CD14-positive monocyte (primary cell): Measurements from ENCODE around the gene COL20A1. TPM values are rescaled to one million over a fixed set of nuclear protein-coding genes. Genes with fewer than 3 reads are reported as not detected.

Experiments
- DNase-seq, 3 donors: peaks; one replicate each; pipeline ENCODE4 v3.0.0-alpha.2; 2011 to 2022
- H2AFZ ChIP-seq: 2 replicates; pipeline ENCODE4 v1.6.0; 2012; ENCODE audit warnings: mild to moderate bottlenecking, low read depth, low read length, inconsistent platforms; ENCODE audit not compliant: insufficient read depth, poor library complexity, severe bottlenecking
- H3K27ac ChIP-seq, 2 donors: 1 replicate in 1 of 2; 2 replicates in 1 of 2; pipeline ENCODE4 v1.5.1; 2012 to 2013; ENCODE audit warnings: low read length in 2 of 2, control low read depth in 1 of 2, inconsistent platforms in 1 of 2, low read depth in 1 of 2, mild to moderate bottlenecking in 1 of 2
- H3K27me3 ChIP-seq, 2 donors: one replicate each; pipeline versions ENCODE4 v1.6.0 to v1.6.1; 2011 to 2013; ENCODE audit warnings: low read length in 2 of 2; ENCODE audit not compliant: control insufficient read depth in 2 of 2, insufficient read depth in 2 of 2
- H3K36me3 ChIP-seq, 2 donors: replicated peaks in 1 of 2; 1 replicate in 1 of 2; 2 replicates in 1 of 2; pipeline versions ENCODE4 v1.5.1 to v1.6.1; 2012 to 2013; ENCODE audit warnings: low read length in 2 of 2, control low read depth in 1 of 2, inconsistent platforms in 1 of 2, mild to moderate bottlenecking in 1 of 2; ENCODE audit not compliant: insufficient read depth in 2 of 2, control insufficient read depth in 1 of 2
- H3K4me1 ChIP-seq, 2 donors: 1 replicate in 1 of 2; 2 replicates in 1 of 2; pipeline versions ENCODE4 v1.5.1 to v1.6.1; 2012 to 2013; ENCODE audit warnings: low read length in 2 of 2, control low read depth in 1 of 2, inconsistent platforms in 1 of 2, mild to moderate bottlenecking in 1 of 2, moderate library complexity in 1 of 2; ENCODE audit not compliant: insufficient read depth in 2 of 2, control insufficient read depth in 1 of 2
- H3K4me2 ChIP-seq: replicated peaks from 2 replicates; pipeline ENCODE3; 2012; ENCODE audit warnings: low read length, moderate library complexity, mild to moderate bottlenecking; ENCODE audit not compliant: poor library complexity, severe bottlenecking; ENCODE audit errors: extremely low read depth
- H3K4me3 ChIP-seq, 3 experiments: fragments of 200-600 bp in 1 of 3; sonication (generic) in 1 of 3; replicated peaks in 1 of 3; 1 replicate in 2 of 3; 2 replicates in 1 of 3; pipeline ENCODE4 v1.5.1; 2011 to 2013; ENCODE audit warnings: low read length in 3 of 3, mild to moderate bottlenecking in 3 of 3, control low read depth in 2 of 3, low read depth in 2 of 3, inconsistent platforms in 1 of 3, moderate library complexity in 1 of 3
- H3K79me2 ChIP-seq: 2 replicates; pipeline ENCODE4 v1.6.0; 2012; ENCODE audit warnings: mild to moderate bottlenecking, control low read depth, inconsistent platforms, low read length, moderate library complexity; ENCODE audit not compliant: insufficient read depth
- H3K9ac ChIP-seq: 2 replicates; pipeline ENCODE4 v1.6.0; 2017; ENCODE audit warnings: low read length, mild to moderate bottlenecking; ENCODE audit not compliant: insufficient read depth, poor library complexity, severe bottlenecking
- H3K9me3 ChIP-seq, 2 donors: replicated peaks in 1 of 2; 1 replicate in 1 of 2; 2 replicates in 1 of 2; pipeline versions ENCODE4 v1.5.1 to v1.6.1; 2012 to 2013; ENCODE audit warnings: low read length in 2 of 2, control low read depth in 1 of 2; ENCODE audit not compliant: control insufficient read depth in 1 of 2, insufficient read depth in 1 of 2
- H4K20me1 ChIP-seq: 2 replicates; pipeline ENCODE4 v1.6.0; 2012; ENCODE audit warnings: mild to moderate bottlenecking, low read length, control low read depth, moderate library complexity; ENCODE audit not compliant: insufficient read depth
- H3K27ac Mint-ChIP-seq, 7 donors: one replicate each; pipeline ENCODE4 v1.8.0; 2020; ENCODE audit warnings: mild to moderate bottlenecking in 7 of 7, mixed read lengths in 7 of 7, moderate library complexity in 6 of 7, inconsistent platforms in 2 of 7
- H3K27me3 Mint-ChIP-seq, 3 donors: one replicate each; pipeline ENCODE4 v1.8.0; 2021 to 2022; ENCODE audit warnings: low read depth in 3 of 3, mild to moderate bottlenecking in 3 of 3, mixed read lengths in 3 of 3, moderate library complexity in 3 of 3, inconsistent platforms in 1 of 3
- H3K36me3 Mint-ChIP-seq, 2 donors: one replicate each; pipeline ENCODE4 v1.8.0; 2020; ENCODE audit warnings: mixed read lengths in 2 of 2, inconsistent platforms in 1 of 2, mild to moderate bottlenecking in 1 of 2
- H3K4me1 Mint-ChIP-seq: one replicate; pipeline ENCODE4 v1.8.0; 2020; ENCODE audit warnings: mild to moderate bottlenecking, mixed read lengths
- H3K4me3 Mint-ChIP-seq, 2 donors: one replicate each; pipeline ENCODE4 v1.8.0; 2020; ENCODE audit warnings: mild to moderate bottlenecking in 2 of 2, mixed read lengths in 2 of 2, moderate library complexity in 1 of 2
- H3K9me3 Mint-ChIP-seq, 7 donors: one replicate each; pipeline ENCODE4 v1.8.0; 2020 to 2022; ENCODE audit warnings: mixed read lengths in 7 of 7, mild to moderate bottlenecking in 6 of 7, moderate library complexity in 6 of 7, inconsistent platforms in 2 of 7
- WGBS: methylation state at CpG from one replicate; pipeline ENCODE4 v1.1.5; 2013; ENCODE audit warnings: missing lambda C conversion rate; ENCODE audit not compliant: insufficient coverage; 5-methylcytosine and 5-hydroxymethylcytosine counted together
- intact Hi-C, 2 donors: fragments of 100-400 bp; cut with micrococcal nuclease; formaldehyde crosslinking; loops; one replicate each; pipeline versions ENCODE4 v1.15.0 to v1.15.1; 2023
- polyA plus RNA-seq, 3 donors: library from polyadenylated mRNA; depleted of rRNA in 1 of 3; unstranded in 2 of 3; stranded (reverse) in 1 of 3; fragments of 300-500 nt in 2 of 3; fragments of >200 nt in 1 of 3; fragmentation: Illumina TruSeq in 2 of 3; gene quantifications; 1 replicate in 2 of 3; 2 replicates in 1 of 3; pipeline ENCODE4 v1.2.3, GENCODE V29; 2012 to 2021
- TF ChIP-seq, protein P1 (sequence below): fragments of 200-600 bp; IDR thresholded peaks from one replicate; pipeline ENCODE4 v1.8.0; 2022; ENCODE audit warnings: antibody characterized with exemption, mild to moderate bottlenecking

COL20A1 gene
- polyA plus RNA-seq, 3 donors = not detected

DNA sequence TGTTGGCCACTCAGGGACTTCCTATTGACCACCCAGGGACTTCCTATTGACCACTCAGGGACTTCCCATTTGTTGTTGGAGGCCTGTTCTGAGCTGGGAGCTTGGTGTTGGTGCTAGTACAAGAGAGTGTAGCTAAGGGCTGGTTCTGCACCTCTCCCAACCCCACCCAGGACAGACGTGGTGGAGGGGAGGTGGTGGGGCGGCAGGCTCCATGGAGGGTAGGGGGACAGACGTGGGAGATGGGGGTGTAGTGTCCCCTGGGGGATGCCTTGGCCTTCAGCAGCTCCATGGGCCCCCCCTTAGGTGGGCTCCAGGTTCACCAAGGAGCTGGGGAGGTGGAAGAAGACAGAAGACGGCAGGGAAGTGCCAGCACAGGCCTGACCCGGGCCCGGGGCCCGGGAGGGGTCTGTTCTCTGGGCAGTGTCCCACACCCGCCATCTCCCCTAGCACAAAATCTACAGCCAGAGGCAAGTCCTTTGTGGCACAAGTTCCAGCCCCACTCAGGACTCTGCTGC lies 34.3 kb downstream of the COL20A1 start:
- Mint-ChIP-seq H3K27me3 (peaks cover 8 to 12% (median 11%) of the 10 kb centered on the region in 3 donors), H3K27ac (peak overlapping the region in 4 of 7 donors; percentile 15 to 83 (median 79)), H3K36me3 (no peaks in the 10 kb centered on the region), H3K9me3 (peaks cover 13 to 21% (median 15%) of the 10 kb centered on the region in 7 donors), H3K4me3 (no peak overlapping the region), H3K4me1 (peaks cover 3% of the 10 kb centered on the region)
- Histone ChIP-seq H3K27me3 (peaks cover 0 to under 1% of the 10 kb centered on the region in 2 donors), H4K20me1 (no peaks in the 10 kb centered on the region), H3K36me3 (no peaks in the 10 kb centered on the region), H3K9me3 (peaks cover 11 to 20% of the 10 kb centered on the region in 2 donors), H3K79me2 (no peaks in the 10 kb centered on the region), H2AFZ (no peak overlapping the region), H3K4me2 (no peak overlapping the region), H3K27ac (peak overlapping the region; percentile 27 to 73), H3K4me1 (peaks cover 5 to 6% of the 10 kb centered on the region in 2 donors), H3K9ac (no peak overlapping the region), H3K4me3 (no peak overlapping the region)
- intact Hi-C loops = no loop called here
- no peak for DNase-seq
- TF ChIP-seq, protein P1, sequence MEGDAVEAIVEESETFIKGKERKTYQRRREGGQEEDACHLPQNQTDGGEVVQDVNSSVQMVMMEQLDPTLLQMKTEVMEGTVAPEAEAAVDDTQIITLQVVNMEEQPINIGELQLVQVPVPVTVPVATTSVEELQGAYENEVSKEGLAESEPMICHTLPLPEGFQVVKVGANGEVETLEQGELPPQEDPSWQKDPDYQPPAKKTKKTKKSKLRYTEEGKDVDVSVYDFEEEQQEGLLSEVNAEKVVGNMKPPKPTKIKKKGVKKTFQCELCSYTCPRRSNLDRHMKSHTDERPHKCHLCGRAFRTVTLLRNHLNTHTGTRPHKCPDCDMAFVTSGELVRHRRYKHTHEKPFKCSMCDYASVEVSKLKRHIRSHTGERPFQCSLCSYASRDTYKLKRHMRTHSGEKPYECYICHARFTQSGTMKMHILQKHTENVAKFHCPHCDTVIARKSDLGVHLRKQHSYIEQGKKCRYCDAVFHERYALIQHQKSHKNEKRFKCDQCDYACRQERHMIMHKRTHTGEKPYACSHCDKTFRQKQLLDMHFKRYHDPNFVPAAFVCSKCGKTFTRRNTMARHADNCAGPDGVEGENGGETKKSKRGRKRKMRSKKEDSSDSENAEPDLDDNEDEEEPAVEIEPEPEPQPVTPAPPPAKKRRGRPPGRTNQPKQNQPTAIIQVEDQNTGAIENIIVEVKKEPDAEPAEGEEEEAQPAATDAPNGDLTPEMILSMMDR = no peak
- WGBS = 86% methylated on average over 6 of the region's 8 CpGs

DNA sequence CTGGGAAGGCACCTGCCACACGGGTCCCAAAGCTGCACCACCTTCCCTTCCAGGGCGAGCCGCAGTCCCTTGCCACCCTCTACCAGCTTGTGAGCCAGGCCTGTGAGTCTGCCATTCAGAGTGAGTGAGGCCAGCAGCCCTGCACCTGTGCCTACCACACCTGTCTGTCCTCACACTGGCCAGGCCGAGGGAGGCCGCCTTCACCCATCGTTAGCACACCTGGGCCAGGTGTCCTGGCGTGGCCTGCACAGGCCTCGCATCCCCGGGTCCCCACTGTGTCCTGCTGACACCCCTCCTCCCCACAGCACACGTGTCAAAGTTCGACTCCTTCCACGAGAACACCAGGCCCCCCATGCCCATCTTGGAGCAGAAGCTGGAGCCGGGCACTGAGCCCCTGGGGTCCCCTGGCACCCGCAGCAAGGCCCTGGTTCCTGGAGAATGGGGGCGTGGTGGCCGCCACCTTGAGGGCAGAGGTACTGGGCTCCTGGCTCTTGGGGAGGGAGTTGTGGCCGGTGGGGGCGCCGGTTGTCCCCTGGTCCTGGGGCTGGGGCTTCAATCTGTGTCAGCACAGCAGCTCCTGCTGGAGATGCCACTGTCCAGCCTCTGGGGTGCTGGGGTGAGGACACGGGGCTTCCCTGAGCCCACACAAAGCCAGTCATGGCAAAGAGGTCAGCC lies 35.2 kb downstream of the COL20A1 start:
- H4K20me1 ChIP-seq = no peaks in the 10 kb centered on the region
- no peak overlapping the region for H3K9ac ChIP-seq
- intact Hi-C loops = no loop called here
- no peak overlapping the region for H3K4me3 Mint-ChIP-seq
- no peak overlapping the region for H3K4me3 ChIP-seq
- no peaks in the 10 kb centered on the region for H3K27me3 ChIP-seq
- no peak overlapping the region for H3K27ac Mint-ChIP-seq
- H3K4me1 Mint-ChIP-seq = peaks cover 3% of the 10 kb centered on the region
- no peaks in the 10 kb centered on the region for H3K36me3 ChIP-seq
- TF ChIP-seq, protein P1 = no peak
- H3K9me3 ChIP-seq = peaks cover 11 to 23% of the 10 kb centered on the region in 2 donors
- WGBS = 82% methylated on average over 15 of the region's 20 CpGs
- H3K9me3 Mint-ChIP-seq = peaks cover 14 to 24% (median 17%) of the 10 kb centered on the region in 7 donors
- peaks cover 5 to 6% of the 10 kb centered on the region in 2 donors for H3K4me1 ChIP-seq
- H3K27ac ChIP-seq = no peak overlapping the region
- no peaks in the 10 kb centered on the region for H3K79me2 ChIP-seq
- H3K36me3 Mint-ChIP-seq = no peaks in the 10 kb centered on the region
- no peak for DNase-seq
- H3K27me3 Mint-ChIP-seq = peaks cover 4 to 6% (median 5%) of the 10 kb centered on the region in 3 donors
- no peak overlapping the region for H2AFZ ChIP-seq
- no peak overlapping the region for H3K4me2 ChIP-seq
